Epithelial cell of umbilical artery (primary cell): ENCODE measurements around the gene MYLIP. TPM values are rescaled to one million over a fixed set of nuclear protein-coding genes. Genes with fewer than 3 reads are reported as not detected.

Source experiments
- total RNA-seq: library from RNA; depleted of rRNA; stranded (reverse); fragments of >200 nt; gene quantifications from 2 replicates; pipeline ENCODE4 v1.2.3, GENCODE V29; 2014

The MYLIP gene
- total RNA-seq: 19.2 and 36.3 TPM in 2 replicates

DNA sequence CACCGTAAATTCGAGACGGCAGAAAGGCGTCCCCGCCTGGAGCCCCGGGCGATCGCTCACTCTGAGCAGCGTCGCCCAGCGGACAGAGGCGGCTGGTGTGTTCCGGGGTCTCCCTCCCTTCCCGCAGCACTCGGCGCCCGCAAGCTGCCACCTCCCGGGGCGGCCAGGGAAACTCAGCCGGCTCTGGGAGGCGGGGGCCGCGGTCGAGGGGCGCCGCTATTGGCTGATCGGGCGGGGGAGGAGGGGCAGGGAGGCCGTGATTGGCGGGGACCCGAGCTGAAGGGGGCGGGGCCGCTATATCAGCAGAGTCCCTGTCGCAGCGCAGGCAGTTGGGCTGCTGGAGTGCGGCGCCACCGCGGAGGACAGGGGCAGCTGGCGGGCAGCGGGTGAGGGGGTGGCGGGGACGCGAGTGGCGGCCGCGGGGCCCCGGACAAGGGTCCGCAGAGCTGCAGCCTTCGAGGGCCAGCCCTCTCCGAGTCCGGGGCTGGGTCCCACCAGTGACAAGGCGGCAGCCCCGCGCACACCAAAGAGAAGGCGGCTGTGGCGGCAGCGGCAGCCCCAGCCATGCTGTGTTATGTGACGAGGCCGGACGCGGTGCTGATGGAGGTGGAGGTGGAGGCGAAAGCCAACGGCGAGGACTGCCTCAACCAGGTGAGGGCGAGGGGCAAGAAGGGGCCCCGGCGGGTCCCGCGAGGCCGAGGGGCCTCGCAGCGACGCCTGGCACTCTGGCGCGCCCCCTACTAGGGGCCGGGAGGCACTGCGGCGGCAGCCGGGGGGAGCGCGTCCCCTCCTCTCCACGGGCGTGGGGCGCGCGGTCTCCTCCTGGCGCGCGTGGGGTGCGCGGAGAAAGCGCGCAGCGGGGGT is at the start of gene MYLIP:
Gene MYLIP (plus strand): TSS at position 328 of the 864 bp plus-strand sequence. CDS start 237 bp downstream, at position 565.

Other genes starting within 250 kb of the MYLIP start
- gene GMPR, start 109.5 kb downstream of the MYLIP start, total RNA-seq: 21.4 and 44.5 TPM in 2 replicates